ELR (cell line): ENCODE measurements around the gene NAA25.
"Not testable (repeated sequence)": the region's sequence is repeated elsewhere in the genome, so short reads cannot be mapped to it uniquely, and the experiment has no call there.

Source experiments
- DNase-seq: peaks from one replicate; pipeline ENCODE4 v3.0.0-alpha.2; 2015; ENCODE audit warnings: low read depth

NAA25 gene

DNA sequence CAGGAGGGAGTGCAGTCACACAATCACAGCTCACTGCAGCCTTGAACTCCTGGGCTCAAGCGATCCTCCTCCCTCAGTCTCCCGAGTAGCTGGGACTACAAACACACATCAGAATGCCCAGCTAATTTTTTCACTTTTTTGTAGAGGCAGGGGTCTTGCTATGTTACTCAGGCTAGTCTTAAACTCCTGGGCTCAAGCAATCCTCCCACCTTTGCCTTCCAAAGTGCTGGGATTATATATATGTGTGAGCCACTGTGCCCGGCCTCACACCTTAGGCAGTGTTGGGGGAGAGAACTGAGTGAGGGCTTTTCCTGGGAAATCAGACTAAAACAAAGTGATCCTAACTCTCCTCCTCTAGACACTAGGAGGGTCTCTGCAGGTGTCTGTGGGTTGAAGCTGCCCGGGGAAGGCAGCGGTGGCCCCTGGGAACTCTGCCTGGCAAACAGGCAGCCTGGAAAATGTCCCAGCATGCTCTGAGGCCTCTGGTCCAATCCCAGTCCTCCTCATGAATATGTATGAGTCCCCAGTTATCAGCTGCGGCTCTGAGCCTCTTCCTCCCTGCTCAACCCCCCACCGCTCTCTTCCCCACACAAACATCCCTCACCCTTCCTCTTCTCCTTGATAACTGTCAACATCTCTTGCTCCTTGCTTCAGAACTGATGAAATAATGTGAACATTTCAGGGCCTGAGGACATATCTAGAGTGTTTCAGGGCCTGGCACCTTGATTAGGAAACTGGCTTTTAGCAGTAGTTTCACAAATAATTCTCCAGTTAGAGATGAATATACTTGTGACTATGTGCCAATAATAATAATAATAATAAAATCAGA, 7.9 kb upstream of the NAA25 start:
- DNase-seq: peak; percentile 62

DNA sequence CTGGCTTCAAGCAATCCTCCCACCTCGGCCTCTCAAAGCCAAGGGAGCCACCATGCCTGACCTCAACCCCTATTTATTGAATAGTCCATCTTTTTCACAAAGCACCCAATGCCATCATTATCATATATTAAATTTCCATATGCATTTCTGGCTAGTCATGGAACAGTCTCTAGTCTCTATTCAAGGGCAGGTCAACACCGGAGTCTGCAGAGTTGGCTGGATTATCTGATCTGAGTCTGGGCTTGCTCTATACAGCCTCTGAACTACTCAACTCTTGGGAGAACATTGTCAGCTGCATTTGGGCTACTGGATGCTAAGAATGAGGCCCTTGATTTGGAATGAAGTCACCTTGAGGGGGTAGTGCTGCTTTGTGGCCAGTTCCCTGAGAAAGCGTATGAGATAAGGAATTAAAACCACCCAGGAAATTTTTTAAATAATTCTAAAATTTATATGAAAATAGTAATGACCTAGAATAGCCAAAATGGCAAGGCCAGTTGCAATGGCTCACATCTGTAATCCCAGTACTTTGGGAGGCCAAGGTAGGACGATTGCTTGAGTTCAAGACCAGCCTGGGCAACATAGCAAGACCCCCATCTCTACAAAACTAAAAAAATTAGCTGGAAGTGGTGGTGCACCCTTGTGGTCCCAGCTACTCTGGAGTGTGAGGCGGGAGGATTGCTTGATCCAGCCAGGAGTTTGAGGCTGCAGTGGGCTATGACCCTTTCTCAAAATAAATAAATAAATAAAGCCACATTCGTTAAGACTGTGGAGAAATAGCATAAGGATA, 6.9 kb upstream of the NAA25 start:
- no peak for DNase-seq

DNA sequence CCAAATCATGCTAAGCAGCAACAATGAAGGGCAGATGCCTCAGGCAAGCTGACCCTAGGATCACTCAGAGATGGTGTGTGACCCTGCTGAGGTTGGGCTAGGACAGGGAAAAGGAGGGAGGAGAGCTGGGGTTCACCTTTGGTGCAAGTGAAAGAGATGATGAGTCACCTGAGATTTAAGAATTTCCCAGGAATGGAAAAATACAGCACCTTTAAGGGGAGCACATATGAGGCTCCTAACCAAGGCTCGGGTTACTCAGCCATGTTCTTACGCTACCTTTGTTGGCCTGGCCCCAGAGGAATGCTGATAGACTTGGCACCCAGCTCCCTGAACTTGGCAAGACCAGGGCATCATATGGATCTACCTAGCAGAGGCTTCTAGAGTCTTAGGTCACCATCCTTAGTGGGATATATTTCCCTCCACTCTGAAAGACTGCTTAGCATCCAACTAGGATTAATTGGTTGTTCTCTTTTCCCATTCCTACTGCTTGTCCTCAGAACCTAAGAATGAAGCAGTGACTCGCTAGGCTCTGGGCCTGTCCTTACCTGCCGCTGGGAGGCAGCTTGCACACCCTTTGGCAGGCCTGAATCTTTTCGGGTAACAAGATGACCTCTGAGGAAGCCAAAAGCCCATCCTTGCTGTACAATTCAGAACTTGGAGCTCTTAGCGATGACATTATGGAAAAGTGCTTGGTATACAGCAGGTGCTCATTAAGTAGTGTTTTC, 4.0 kb upstream of the NAA25 start:
- no peak for DNase-seq

DNA sequence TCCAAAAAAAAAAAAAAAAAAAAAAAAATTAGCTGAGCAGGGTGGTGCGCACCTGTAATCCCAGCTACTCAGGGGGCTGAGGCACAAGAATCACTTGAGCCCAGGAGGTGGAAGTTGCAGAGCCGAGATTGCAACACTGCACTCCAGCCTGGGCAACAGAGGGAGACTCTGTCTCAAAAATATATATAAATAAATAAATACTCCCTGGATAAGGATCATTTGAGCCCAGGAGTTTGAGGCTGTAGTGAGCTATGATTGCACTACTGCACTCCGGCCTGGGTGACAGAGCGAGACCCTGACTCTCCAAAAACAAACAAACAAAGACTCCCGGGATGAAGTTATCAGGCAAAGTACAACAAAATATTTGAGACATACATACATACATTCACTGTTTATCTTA, 3.3 kb upstream of the NAA25 start:
- DNase-seq: no peak

DNA sequence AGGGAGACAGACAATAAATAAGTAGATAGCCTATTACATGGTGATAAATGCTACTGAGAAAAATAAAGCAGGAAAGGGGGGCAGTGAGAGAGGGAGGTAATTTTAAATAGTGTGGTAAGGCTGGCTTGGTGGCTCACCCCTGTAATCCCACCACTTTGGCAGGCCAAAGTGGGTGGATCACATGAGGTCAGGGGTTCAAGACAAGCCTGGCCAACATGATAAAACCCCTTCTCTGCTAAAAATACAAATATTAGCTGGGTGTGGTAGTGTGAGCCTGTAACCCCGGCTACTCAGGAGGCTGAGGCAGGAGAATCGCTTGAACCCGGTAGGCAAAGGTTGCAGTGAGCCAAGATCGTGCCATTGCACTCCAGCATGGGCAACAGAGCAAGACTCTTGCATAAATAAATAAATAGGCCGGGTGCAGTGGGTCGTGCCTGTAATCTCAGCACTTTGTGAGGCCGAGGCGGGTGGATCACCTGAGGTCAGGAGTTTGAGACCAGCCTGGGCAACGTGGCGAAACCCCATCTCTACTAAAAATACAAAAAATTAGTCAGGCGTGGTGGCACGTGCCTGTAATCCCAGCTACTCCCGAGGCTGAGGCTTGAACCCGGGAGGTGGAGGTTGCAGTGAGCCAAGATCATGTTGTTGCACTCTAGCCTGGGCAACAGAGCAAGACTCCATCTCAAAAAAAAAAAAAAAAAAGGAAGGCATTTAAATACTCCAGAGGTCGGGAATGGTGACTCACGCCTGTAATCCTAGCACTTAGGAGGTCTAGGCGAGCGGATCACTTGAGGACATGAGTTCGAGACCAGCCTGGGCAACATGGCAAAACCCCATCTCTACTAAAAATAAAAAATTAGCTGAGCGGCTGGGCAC, 2.4 kb upstream of the NAA25 start:
- DNase-seq: not testable (repeated sequence)

DNA sequence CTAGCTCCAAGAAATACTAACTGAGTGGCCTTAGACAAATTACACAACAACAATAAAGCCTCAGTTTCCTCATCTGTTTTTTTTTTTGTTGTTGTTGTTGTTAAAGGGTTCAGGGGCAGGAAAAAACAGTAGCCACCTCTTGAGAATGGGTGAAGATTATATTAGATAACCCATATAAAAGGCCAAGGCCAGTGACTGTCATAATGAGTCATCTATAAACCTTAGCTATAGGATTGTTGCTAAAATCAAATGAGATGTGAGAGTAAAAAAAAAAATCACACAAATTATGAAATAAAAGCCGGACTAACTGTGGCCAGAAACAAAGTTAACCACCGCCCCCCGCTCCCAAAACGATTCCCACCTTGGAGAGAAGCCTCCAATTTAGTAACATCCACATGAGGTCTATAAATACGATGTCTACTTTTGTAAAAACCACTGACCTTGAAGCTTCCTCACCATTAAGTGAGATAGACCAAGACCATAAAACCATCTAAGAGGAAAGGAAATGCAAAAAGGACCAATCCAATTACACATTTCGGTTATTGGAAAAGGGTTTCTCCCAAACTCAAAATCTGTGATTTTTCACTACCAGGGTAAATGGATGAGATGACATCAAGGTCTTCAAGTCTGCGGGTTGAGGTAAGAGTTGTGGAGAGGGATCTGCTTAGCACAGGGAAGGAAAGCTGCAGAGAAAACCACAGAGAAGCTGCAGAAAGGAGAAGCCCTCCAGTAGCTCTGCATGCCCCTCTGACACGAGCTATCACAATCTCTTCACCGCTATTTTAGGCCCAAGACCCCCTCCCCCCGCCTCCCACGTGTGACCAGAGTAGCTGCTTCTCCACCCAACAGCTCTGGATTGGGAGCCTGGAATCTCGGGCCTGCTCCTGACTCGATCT, 1.0 kb downstream of the NAA25 start:
- peak; percentile 71 for DNase-seq

DNA sequence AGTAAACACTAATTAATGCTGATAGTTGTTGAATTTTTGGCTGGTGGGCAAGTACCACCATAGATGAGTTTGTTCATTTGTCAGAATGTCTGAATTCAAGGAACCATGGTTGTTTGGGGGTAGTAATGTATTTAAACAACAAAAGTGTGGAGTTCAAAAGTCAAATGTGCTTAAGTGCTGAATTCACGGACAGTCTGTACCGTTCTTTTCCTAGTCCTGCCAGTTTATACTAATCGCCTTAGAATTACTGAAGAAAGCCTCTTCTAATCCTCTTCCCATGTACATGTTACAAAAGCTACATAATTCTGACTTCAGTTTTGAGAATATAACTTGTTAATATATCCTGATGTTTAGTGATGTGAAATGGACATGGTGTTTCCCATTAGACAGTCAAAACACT, 2.7 kb downstream of the NAA25 start:
- no peak for DNase-seq

DNA sequence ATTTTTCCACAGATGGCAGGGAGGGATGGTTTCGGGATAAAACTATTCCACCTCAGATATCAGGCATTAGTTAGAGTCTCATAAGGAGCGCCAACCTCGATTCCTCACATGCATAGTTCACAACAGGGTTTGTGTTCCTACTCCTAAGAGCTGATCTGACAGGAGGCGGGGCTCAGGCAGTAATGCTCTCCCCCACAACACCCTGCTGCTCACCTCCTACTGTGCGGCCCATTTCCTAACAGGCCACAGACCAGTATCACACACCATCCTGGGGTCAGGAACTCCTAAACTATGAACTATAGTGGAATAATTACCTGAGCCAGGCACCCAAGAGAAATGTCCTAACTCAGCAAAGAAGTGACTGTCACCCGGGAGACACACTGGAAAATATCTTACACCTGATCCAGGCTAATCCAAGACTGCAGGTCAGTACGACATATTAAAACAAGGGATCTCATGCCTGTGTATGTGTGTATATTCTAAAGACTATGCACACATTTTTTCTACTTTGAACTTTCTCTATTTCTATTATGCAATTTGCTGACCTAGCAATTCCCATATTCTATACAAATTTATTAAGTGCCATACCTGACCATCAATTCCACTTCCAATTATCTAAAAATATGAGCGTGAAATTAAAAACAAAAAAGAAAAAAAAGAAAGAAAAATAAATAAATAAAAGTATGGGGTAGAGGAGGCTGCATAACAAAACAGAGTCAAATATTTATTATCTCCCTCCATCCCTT, 4.7 kb downstream of the NAA25 start:
- DNase-seq: no peak

DNA sequence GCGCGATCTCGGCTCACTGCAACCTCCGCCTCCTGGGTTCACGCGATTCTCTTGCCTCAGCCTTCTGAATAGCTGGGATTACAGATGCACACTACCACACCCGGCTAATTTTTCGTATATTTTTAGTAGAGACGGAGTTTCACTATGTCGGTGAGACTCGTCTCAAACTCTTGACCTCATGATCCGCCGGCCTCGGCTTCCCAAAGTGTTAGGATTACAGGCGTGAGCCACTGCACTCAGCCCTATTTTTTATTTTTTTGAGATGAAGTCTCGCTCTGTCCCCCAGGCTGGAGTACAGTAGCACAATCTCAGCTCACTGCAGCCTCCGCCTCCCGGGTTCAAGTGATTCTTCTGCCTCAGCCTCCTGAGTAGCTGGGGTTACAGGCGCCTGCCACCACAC, 5.8 kb downstream of the NAA25 start:
- DNase-seq: not testable (repeated sequence)

DNA sequence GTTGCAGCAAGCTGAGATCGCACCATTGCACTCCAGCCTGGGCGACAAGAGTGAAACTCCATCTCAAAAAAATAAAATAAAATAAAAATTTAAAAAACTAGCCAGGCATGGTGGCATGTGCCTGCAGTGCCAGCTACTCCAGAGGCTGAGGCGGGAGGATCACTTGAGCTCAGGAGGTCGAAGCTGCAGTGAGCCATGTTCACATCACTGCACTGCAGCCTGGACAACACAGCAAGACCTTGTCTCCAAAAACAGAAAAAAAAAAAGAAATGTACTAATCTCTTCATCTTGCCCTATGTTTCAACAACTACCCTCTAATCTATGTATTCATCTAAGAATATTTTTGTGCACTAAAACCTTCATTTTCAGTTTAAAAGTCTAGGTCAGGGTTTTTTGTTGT, 6.5 kb downstream of the NAA25 start:
- DNase-seq: no peak

DNA sequence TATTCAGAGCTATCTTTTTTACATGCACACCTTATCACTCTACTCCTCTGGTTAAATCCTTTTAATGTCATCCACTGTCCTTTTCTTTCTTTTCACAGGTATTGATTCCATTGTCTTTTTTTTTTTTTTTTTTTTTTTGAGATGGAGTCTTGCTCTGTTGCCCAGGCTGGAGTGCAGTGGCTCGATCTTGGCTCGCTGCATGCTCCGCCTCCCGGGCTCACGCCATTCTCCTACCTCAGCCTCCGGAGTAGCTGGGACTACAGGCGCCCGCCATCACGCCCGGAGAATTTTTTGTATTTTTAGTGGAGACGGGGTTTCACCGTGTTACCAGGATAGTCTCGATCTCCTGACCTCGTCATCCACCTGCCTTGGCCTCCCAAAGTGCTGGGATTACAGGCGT, 8.1 kb downstream of the NAA25 start:
- DNase-seq: not testable (repeated sequence)

DNA sequence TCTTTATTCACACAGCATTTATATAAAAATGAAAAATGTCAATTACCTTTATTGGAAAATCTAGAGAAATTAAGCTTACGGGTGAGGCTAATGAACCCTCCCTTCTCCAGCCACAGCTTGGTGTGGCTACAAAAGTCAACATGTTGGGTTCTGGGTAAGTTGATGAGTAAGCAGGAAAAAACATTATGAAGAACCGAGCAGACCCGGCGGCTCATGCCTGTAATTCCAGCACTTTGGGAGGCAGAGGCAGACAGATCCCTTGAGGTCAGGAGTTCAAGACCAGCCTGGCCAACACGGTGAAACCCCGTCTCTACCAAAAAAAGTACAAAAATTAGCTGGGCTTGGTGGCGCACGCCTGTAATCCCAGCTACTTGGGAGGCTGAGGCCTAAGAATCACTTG, 10.9 kb downstream of the NAA25 start:
- no peak for DNase-seq

DNA sequence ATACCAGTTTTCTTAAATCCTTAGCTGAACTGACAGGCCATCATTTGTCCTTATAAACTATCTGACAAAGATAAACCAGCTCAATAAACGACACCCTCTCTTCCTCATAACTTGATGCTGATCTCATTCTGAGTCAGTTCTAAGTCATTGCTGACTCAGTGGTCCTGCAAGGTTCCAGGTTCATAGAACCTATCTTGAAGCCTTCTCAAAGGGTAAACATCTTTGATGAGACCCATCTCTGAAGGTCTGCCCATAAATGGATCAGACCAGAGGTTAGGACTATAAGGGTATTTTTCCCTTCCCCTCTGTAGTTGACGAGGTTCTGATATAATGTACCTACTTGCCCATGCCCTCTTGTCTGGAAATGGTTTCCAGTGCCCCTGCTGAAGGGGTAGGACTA, 11.9 kb downstream of the NAA25 start:
- peak; percentile 96 for DNase-seq

DNA sequence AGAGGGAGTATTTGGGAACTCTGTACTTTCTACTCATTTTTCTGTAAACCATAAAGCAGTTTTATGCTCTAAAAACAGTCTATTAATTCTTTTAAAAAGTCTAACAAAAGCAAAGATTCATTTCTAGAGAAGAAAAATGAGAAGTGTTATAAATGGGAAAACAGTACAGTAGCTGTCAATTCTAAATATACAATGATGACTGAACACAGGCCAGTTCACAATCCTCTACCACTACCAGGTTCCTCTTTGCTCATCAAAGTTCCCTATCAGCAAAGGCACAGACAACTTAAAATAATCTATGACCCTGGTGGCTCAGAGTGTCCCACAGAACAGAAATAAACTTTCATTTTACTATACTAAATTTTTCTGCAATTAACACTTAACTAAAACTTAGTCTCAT, 12.5 kb downstream of the NAA25 start:
- DNase-seq: no peak

DNA sequence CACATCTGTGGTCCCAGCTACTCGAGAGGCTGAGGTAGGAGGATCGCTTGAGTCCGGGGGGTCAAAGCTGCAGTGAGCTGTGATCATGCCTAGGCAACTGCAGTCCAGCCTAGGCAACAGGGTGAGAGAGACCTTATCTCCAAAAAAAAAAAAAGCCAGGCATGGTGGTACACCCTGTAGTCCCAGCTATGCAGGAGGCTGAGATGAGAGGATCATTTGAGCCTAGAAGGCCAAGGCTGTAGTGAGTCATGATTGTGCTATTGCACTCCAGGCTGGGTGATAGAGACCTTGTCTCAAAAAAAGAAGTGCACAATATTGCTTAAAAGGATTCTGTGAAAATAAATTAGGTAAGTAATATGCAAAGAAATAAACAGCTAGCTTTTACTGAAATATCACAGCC, 17.0 kb downstream of the NAA25 start:
- DNase-seq: no peak

DNA sequence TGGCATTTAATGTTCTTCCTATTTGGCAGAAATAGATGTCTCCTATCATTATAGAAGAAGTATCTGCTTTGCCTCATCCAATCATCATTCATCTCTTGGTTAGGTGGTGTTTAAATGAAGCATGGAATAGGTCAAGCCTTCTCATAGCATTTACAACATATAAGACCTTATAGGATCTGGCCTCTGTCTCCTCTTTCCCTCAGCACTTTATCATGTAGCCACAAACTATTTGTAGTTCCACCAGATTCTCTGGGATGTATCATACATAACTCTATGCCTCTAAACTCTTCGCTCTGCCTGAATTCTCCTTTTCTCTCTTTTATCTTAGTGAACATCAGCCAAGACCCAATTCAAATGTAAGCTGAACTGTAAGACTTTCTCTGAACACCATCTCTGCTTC, 20.7 kb downstream of the NAA25 start:
- no peak for DNase-seq

DNA sequence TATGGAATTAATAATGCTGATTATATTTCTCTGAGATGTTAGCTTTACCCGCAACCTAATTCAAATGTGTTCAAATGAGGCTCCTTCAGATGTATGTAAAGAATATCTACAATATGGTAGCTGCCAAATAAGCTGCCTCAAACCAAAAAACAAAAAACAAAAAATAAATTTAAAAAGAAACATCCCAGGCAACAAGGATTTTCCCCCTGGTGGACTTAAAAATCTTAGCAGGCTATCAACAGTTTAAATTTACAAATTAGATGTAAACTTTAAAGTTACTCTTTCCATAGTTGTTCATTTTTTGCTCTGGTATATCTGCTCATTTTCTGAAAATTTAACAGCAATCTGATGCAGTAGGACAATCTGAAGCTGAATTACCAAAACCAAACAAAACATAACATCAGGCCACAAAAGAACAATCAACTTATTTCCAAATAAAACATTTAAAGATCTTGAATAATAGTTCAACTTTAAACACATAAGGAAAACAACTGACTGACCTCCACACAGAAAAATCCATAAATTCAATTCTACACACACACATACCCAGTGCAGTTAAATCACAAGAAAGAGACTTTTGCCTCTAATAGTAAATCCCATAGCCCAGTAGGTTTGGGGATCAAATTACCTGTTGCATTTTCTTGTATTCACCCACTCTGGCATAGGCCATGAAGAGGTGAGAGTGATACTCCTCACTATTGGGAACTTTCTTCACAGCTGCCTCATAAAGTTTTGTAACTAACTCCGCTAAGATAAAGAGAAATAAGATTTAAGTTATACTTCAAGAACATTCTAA, 21.3 kb downstream of the NAA25 start:
- DNase-seq: no peak

DNA sequence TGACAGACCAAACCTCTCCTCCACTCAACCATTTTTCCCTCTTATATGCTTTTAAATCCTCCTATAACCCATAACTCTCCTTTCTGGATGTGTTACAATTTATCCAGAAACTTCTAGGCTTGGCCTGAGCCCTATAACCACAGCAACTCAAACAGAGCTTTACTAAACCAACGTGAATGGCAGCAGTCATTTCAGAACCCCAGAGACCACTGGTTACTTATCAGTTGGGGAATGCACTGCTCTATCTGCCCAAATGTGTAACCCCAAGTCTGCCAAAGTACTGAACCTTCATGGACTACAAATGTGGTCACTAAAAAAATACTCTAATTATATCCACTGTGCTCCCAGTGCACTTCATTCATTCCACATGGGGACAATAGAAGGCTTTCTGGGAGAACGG, 42.0 kb downstream of the NAA25 start:
- no peak for DNase-seq

DNA sequence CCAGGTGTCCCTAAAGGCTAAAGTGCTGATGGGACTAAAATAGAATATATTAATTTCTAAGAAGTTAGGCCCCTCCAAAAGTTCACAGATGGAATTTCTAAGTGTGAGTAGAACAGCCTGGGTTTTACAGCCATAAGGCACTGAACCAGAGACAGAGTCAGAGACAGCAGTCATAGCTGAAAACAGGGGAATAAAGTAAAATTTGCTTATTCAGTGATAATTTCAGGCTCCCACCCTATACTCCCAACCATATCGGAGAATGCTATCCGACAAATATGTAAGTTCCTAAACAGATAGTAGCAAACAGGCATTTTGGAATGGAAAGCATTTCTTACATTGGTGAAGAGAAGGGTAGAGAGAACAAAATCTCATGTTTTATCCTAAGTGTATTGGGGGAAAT, 45.3 kb downstream of the NAA25 start:
- DNase-seq: no peak
